NCI-H82 treated with DMSO at 0.1 percent for 48 hours (cell line): ENCODE measurements around the gene NCKIPSD.

Experiments used
- DNase-seq: peaks from one replicate; lab custom pipeline; 2025; ENCODE audit not compliant: unreplicated experiment; lab: John Stamatoyannopoulos, UW

The NCKIPSD gene

GRCh38 chr3:48679411-48680391 lies 6.0 kb downstream of the NCKIPSD start:
- no peak for DNase-seq

GRCh38 chr3:48678566-48679380 lies 6.9 kb downstream of the NCKIPSD start:
- DNase-seq: no peak

GRCh38 chr3:48678056-48678455 lies 7.7 kb downstream of the NCKIPSD start:
- no peak for DNase-seq

- DNase-seq: no peak
Measured at GRCh38 chr3:48674505-48674904, 11.2 kb downstream of the NCKIPSD start.

GRCh38 chr3:48672522-48672921 lies 13.2 kb downstream of the NCKIPSD start:
- DNase-seq: no peak

DNA sequence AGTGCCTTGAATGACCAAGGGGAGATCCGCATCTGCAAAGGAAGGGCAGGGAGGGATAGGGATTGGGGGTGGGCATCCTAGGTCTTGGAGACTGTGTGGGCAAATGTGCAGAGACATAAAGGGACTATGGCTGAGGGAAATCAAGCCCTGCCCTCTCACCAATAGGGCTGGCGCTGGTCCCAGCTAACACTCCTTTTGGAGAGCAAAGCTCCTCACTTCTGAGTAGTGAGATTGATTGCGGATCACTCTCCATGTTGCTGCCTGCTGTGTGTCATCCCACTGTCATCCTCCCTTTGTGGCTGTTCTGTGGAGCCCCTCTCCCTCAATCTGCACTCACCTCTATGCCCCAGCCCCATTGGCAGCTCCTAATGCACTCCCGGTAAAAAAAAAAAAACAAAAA lies 20.8 kb downstream of the NCKIPSD start:
- no peak for DNase-seq

- no peak for DNase-seq
Measured at GRCh38 chr3:48664313-48664644, 21.4 kb downstream of the NCKIPSD start.

GRCh38 chr3:48663489-48664312 lies 22.0 kb downstream of the NCKIPSD start:
- peak; percentile 89 for DNase-seq

GRCh38 chr3:48662753-48663488 lies 22.8 kb downstream of the NCKIPSD start, which contains the start of gene CELSR3:
TSS of gene CELSR3 (minus strand) at chr3:48662886. CDS start at chr3:48662634, 252 bp downstream.
- no peak for DNase-seq

DNA sequence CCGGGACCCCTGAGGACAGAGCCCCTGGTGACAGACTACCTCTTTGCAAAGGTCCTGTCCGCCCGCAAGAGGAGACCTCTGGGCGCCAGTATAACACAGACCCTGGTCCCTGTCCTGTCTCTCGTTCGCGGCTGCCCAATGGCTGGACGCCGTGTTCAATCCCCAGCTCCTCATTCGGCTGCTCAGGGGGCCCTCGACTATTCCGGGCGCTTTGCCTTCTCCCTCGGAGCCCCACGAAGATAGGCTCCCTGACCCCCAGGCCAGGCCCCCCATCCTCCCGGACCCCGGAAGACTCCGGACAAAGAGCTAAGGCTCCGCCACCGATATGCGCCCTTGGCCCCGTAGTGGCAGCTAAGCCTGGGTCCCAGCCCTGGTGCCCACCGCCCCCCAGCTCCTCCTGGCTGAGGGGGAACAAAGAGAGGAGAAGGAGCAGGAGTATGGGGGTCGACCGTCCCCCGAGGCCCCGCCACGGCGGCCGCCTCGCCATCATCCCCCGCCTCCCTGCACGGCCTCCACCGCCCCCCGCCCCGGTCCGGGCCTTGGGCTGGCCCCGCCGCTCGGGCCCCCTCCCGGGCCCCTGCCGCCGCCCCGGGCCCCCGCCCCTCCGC lies 23.5 kb downstream of the NCKIPSD start:
- no peak for DNase-seq

- no peak for DNase-seq
Measured at GRCh38 chr3:48661501-48662144, 24.1 kb downstream of the NCKIPSD start.

- no peak for DNase-seq
Measured at GRCh38 chr3:48660800-48661400, 24.8 kb downstream of the NCKIPSD start.

GRCh38 chr3:48656841-48657281 lies 28.9 kb downstream of the NCKIPSD start:
- no peak for DNase-seq

DNA sequence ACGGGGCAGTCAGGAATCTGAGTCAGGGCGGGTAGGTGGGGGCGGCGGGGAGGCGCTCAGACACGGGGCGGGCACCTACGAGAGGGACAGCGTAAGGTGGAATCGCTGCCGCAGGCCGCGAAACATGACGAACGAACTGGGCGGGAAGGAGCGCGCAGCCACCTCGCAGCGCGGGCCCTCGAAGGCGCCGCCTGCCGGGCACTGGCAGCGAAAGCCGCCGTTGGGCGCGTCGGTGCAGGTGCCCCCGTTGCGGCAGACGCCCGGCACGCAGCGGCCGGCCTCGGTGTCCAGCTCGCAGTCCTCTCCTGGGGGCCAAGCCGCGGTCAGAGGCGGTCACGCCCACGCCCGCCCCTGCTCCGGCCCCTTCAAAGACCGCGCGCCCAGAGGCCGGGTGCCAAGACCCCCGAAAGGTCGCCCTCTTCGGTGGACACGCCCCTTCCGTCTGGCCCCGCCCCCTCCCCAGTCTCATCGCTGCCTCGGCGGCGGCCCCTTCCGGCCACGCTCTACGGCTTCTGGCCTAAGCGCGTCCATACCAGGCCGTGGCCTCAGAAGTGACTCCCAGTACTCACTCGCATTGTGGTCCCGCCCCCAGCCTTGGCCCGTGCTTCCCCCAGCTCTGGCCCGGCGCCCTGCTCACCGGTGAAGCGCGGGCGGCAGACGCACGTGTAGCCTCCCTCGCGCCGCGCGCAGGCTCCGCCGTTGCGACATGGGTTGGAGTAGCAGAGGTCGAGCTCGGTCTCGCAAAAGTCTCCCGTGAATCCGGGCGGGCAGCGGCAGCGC lies 29.5 kb downstream of the NCKIPSD start:
- DNase-seq: no peak

- DNase-seq: no peak
Measured at GRCh38 chr3:48655606-48656005, 30.1 kb downstream of the NCKIPSD start.

DNA sequence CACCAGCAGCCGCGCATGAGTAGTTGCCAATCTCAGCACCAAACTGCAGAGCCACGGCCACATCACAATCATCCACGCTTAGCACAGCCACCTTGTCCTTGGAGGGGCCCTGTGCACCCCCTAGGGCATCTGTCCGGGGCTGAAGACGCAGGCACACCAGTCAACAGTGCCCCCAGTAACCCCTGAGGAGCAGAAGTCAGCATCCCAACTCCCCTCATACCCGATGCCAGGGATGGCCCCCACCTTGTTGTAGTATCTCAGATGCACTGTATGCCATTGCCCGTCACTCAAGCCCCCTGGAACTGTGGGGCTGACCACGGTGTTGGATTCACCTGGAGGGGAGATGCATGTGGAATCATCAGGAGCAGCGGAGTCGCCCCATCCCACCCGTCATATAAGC lies 30.7 kb downstream of the NCKIPSD start:
- no peak for DNase-seq

DNA sequence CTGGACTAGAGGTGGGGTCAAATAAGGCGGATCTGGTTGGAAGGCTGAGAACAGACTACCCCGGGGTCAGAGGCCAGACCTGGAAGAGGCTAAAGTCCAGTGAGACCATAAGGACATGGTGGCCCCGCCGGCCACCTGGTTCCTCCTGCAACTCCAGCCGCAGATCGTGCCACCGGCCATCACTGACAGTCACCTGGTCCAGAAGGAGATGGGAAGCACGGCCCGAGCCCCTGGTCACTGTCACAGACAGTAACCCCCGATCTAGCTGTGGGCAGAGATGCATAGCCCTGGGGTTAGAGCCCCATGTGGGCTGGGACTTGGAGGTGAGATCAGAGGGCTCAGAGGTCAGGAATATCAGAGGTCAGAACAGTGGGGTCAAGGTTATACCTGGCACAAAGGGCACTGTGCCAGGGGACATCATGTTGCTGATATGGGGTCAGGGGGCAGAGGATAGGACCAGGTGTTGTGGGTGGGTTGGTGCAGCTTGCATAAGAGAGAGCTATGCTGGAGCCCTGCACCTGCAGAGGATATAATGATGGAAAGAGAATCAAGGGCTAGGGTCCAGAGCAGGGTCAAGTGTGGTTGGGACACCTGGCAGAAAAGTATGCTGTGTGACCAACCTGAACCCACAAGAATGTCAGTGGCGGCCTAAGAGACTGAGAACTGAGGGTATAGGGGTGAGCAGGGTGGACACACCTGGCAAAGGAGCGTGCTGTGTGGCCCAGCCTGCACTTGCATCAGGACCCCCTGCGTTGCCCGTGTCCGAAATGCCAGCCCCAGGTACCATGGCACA lies 32.6 kb downstream of the NCKIPSD start:
- no peak for DNase-seq
